ENCODE data around the gene KCNAB1.
"Not testable (repeated sequence)": the region's sequence is repeated elsewhere in the genome, so short reads cannot be mapped to it uniquely, and the experiment has no call there.

KCNAB1 gene

GRCh38 chr3:156176629-156177210, 56.3 kb downstream of the KCNAB1 start:
- no peak for DNase-seq

DNA sequence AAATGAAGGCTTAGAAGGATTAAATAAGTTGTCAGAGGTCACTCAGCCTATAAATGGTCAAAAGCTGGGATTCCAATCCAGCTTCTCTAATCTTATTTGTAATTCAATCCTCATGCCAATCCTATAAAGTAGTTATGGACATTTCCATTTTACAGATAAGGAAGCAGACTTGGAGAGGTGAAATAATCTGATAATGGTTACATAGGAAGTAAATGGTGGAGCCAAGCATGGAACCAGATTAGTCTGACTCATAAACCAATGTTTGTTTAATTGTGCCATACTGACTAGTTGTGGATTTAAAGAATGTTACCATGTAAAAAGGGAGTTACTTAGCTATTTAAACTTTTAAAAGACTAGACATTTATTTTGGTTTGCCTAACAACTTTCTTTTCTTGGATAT, 59.7 kb downstream of the KCNAB1 start:
- DNase-seq: no peak

GRCh38 chr3:156181509-156181908, 61.1 kb downstream of the KCNAB1 start:
- DNase-seq: no peak

- DNase-seq: no peak
These were observed 63.0 kb downstream of the KCNAB1 start for GRCh38 chr3:156183396-156183795.

DNA sequence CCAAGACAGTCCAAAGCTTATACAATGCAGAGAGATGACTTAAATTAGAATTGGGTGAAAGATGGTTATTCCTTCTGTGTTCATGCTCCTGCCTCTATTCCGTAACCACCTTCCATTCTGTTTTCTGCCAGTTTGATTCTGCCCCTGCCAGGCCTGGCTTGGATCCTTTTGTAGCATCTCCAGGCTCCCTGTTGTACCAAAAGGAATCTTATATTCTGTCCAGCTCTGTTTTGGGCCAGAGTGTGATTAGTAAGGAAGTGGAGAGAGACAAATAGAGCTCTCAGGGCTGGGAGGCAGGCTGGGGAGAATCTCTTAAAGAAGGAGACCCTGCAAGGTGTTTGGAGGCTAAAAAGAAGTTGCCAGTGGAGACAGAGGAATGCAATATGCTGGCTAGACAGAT, 63.8 kb downstream of the KCNAB1 start:
- no peak for DNase-seq

DNA sequence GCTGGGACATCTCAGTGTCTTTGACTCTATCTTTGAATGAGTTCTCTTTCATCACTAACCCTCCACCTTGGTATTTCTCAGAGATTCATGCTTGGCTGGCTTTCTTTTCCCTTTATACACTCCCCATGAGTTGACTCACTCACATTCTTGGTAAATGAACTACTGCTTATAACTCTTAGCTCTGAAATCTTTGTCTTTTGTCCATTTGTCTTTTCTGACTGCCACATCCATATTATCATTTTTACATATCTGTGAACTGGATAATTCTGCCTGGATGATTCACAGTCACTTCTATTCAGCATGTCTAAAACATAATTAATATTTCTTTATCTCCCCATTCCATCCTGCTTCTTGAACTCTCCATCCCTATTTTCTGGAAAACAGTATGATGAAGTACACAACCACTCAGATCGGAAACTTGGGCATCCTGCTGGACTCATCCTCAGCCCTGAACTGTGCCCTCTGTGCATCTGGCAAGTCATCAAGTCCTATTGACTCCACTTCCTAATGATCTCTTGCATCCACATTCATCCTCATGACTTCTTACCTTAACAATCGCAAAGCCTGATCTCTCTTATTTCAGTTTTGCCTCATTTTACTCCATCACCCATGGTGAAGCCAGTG, 66.9 kb downstream of the KCNAB1 start:
- no peak for DNase-seq

- DNase-seq: no peak
These were observed 68.4 kb downstream of the KCNAB1 start for GRCh38 chr3:156188757-156189156.

GRCh38 chr3:156189927-156190326, 69.5 kb downstream of the KCNAB1 start:
- no peak for DNase-seq

GRCh38 chr3:156194945-156195344, 74.6 kb downstream of the KCNAB1 start:
- not testable (repeated sequence) for DNase-seq

DNA sequence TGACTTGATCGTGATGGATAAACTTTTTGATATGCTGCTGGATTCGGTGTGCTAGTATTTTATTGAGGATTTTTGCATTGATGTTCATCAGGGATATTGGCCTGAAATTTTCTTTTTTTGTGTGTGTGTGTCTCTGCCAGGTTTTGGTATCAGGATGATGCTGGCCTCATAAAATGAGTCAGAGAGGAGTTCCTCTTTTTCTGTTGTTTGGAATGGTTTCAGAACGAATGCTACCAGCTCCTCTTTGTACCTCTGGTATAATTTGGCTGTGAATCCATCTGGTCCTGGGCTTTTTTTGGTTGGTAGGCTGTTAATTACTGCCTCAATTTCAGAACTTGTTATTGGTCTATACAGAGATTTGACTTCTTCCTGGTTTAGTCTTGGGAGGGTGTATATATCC, 76.8 kb downstream of the KCNAB1 start:
- not testable (repeated sequence) for DNase-seq

DNA sequence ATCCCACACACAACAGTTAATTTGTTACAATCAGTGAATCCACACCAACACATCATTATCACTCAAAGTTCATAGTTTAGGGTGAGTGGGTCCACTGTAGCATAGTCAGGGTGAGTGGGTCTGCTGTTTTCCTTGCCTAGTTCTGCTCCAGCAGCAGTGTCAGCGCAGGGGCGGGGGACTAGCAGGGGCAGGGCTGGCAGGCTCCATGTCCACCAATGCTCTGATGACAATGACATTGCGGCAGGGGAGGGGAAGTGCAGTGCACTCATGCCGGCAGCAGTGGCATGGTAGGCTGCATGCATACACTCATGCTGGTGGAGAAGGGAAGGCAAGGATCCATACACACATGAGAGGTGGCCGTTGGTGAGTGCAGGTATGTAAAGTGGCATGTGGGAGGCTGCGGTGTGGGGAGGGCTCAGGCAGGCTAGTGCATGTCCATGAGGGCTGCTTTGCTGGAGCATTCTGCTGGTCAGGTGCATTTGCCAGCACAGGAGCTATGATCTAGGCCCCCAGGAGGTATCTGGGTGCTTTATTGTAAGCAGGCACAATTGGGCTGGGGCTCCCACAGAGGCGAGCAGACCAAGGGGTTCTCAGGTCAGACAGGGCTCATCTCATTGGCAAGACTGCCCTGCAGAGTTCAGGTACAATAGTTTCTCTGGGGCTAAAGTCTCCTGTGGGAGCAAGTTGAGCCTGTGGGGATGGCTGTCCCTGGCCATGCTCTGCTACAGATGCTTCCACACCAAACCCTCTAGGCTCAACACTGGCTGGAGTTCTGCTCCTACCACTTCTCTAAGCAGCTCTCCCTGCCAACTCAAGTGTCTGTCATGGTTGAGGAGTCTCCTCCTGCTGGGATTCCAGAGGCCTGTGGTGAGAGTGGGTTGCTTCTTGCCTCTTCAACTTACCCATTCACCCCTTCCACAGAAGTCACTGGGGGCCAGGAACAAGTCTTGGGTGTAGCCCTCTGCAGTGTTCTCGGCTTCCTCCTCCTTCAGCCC, 81.3 kb downstream of the KCNAB1 start:
- DNase-seq: no peak

DNA sequence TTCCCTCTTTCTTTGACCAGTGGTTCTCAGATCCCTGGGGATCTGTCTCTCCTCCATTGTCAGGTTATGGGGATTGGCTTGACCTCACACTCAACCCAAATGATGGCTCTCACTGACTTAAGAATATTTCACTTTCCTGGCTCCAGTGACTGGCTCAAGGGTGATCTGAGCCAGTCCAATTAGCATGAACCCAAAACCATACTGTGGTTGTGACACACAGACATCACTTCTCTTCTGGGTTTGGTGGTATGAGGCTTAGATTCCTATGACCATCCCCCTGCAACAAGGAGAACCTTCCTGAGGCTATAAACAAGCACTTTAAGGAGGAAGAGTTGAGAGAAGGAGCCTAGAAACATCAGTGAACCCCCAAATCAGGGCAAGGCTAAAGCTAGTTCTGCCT, 85.8 kb downstream of the KCNAB1 start:
- no peak for DNase-seq

DNA sequence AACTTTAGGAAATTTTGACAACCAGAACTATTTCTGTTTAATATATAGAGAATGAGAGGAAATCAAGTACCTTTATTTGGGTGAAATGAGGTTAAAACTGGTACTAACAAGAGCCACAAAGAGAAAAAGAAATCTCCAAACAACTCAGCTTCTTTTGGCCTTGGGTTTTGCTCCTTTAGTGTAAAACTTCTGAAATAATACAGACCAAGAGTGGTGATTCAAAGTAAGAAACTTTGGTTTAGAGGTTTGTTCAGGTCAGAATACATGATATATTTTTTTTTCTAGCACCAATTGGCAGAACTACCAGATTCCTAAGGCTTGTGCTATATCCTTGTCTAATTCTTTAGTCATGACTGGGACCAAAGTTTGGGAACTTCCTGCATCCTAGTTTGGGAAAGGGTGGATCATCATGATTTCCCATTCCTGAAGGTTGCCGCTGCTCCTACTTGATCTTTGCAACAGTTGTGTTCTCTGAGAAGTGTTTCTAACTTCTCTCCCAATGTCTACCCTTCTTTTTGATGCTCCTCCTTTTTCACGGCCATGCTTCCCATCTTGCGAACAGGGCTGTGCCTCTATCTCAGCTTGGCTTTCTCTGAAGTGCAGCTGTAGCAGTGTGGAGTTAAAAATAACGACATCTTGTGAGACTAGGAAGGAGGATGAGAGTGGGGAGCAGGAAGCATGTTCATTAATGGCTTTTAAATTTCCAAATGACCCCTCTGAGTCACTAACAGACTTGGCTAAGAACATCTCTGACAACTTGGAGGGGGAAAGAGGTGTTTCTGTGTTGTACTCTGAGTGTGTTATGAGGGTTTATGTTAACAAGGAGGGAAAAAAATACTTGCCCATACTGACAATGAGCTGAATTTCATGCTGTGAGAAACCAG, 87.7 kb downstream of the KCNAB1 start:
- no peak for DNase-seq

GRCh38 chr3:156209631-156210335, 89.4 kb downstream of the KCNAB1 start:
- DNase-seq: no peak

DNA sequence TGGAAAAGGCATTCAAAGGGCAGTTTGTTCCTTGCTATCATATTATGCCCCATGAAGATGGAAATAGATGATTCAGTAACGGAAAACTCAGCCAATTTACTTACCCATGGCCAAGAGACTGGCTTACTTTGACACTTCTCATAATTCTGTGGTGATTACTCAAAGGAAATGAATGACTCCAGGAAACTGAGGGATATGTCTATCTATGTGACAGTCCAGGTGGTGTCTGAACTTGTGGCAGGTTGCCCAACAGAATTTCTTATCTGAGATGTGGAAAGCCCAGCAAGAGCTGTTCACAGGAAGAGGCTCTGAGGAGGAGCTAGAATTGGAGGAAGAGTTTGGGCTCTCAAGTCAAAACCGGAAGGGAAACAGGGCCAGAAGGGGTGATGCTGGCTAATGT, 91.2 kb downstream of the KCNAB1 start:
- no peak for DNase-seq

- DNase-seq: no peak
These were observed 94.3 kb downstream of the KCNAB1 start for GRCh38 chr3:156214676-156215075.

DNA sequence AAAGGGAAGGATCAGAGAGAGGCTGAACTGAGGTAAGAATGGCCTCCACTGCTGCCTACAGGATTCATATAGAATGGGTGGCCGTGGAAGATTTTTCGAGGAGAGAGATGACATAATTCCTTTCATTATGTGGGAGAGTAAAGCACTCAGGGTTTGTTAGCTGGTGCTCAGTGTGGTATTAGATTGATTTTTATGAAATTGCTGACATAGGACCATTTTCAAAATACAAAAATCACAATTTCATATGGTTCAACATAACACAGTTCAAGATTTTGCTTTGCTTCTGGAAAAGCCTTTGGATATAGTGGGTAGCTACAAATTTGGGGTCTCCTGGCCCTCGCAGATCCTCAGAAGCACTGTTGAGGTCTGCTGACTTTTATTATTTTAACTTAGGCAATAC, 95.4 kb downstream of the KCNAB1 start:
- DNase-seq: no peak

- no peak for DNase-seq
These were observed 95.8 kb downstream of the KCNAB1 start for GRCh38 chr3:156216216-156216615.

DNA sequence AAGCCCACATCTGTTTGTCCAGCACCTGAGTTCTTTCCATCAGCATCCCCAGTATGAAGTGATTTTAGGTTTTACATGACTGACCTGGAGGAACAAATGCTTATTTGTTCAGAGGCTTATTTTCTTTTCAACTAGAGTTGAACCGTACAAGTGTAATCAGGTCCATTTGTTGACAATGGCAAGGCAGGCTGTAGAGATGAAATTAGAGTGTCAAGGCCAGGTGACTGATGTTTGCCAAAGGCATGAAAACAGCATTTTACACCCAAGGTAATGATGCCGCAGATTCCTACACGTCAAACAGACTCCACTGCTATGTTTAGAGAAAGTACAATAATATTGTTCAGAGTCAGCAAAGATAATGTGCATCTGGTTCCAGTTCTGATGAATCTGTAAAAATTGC, 96.5 kb downstream of the KCNAB1 start:
- no peak for DNase-seq

- no peak for DNase-seq
These were observed 97.4 kb downstream of the KCNAB1 start for GRCh38 chr3:156217674-156218352.

GRCh38 chr3:156218353-156218744, 98.0 kb downstream of the KCNAB1 start:
- no peak for DNase-seq

DNA sequence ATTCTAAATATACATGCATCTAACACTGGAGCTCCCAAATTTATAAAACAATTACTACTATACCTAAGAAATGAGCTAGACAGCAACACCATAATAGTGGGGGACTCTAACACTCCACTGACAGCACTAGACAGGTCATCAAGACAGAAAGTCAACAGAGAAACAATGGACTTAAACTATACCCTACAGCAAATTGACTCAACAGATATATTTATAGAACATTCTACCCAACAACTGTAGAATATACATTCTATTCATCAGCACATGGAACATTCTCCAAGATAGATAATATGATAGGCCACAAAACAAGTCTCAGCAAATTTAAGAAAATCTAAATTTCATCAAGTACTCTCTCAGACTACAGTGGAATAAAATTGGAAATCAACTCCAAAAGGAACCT, 102.0 kb downstream of the KCNAB1 start:
- not testable (repeated sequence) for DNase-seq

All from activated effector memory CD4-positive, alpha-beta T cell treated with anti-CD3 and anti-CD28 coated beads, Interleukin-2, amount 50 U/mL, for 16 hours (primary cell).